Neural cell (in vitro differentiated cells): Measurements from ENCODE around the gene ASH1L. TPM values are rescaled to one million over a fixed set of nuclear protein-coding genes. Genes with fewer than 3 reads are reported as not detected.

ENCODE experiments used
- polyA plus RNA-seq: library from polyadenylated mRNA; depleted of rRNA; stranded (reverse); fragments of >200 nt; gene quantifications from 2 replicates; pipeline ENCODE4 v1.2.3, GENCODE V29; 2014
- small RNA-seq, 3 experiments: library from RNA; depleted of rRNA; stranded (forward); fragments of <200 nt; gene quantifications; one replicate each; pipeline ENCODE3, GENCODE V24; 2012

ASH1L gene
- polyA plus RNA-seq, 1 donor from 2014 or later = 16.2 TPM

Small RNA genes lying within 50 kb of the gene (small RNA-seq; reads per million reads assigned to genes)
- gene AL353807.4 (0 reads per million in 3 experiments), gene RNU6-106P (0 reads per million in 3 experiments), gene RNU6-1297P (0 reads per million in 3 experiments)

Other genes with a start within 250 kb of the ASH1L start
- gene RUSC1, start 241.9 kb downstream of the ASH1L start, polyA plus RNA-seq = 45.7 and 58.1 TPM in 2 replicates
- 53.8 and 64.5 TPM in 2 replicates for gene MSTO1, start 47.4 kb upstream of the ASH1L start, polyA plus RNA-seq
- 44.0 and 44.4 TPM in 2 replicates for gene YY1AP1, start 126.0 kb upstream of the ASH1L start, polyA plus RNA-seq
- gene DAP3, start 126.3 kb upstream of the ASH1L start, polyA plus RNA-seq = 153 and 180 TPM in 2 replicates